Esophagus squamous epithelium (tissue), 5 donors: ENCODE data around the gene RGS9BP. TPM values are rescaled to one million over a fixed set of nuclear protein-coding genes. Genes with fewer than 3 reads are reported as not detected.

ENCODE experiments used
- DNase-seq: peaks from one replicate; lab custom pipeline; 2025; lab: John Stamatoyannopoulos, UW
- H3K27ac ChIP-seq, 4 donors: fragments of 200-600 bp; sonication (generic); one replicate each; pipeline ENCODE4 v1.5.1; 2016 to 2019; ENCODE audit warnings: mild to moderate bottlenecking in 1 of 4
- H3K27me3 ChIP-seq, 4 donors: fragments of 200-600 bp; sonication (generic); 1 replicate in 3 of 4; 2 replicates in 1 of 4; pipeline versions ENCODE4 v1.5.1 to v1.6.0; 2017 to 2021; ENCODE audit warnings: antibody characterized with exemption in 1 of 4
- H3K36me3 ChIP-seq, 3 donors: fragments of 200-600 bp; sonication (generic); one replicate each; pipeline ENCODE4 v1.5.1; 2016 to 2019
- H3K4me1 ChIP-seq, 3 donors: fragments of 200-600 bp; sonication (generic); one replicate each; pipeline ENCODE4 v1.5.1; 2017 to 2019
- H3K4me3 ChIP-seq, 4 donors: fragments of 200-600 bp; sonication (generic); 1 replicate in 3 of 4; 2 replicates in 1 of 4; pipeline ENCODE4 v1.5.1; 2016 to 2019; ENCODE audit warnings: mild to moderate bottlenecking in 2 of 4, moderate library complexity in 1 of 4
- H3K9me3 ChIP-seq, 3 donors: fragments of 200-600 bp; sonication (generic); one replicate each; pipeline ENCODE4 v1.5.1; 2016 to 2019
- POLR2A ChIP-seq, 4 donors: fragments of 450-650 bp; IDR thresholded peaks; one replicate each; pipeline ENCODE4 v1.6.1; 2017; ENCODE audit warnings: antibody characterized with exemption in 4 of 4, mild to moderate bottlenecking in 4 of 4, moderate library complexity in 3 of 4
- WGBS, 2 donors: methylation state at CpG; one replicate each; pipeline ENCODE4 v1.1.5; 2018; 5-methylcytosine and 5-hydroxymethylcytosine counted together
- intact Hi-C: fragments of 100-400 bp; cut with DNase I; formaldehyde crosslinking; loops from one replicate; pipeline ENCODE4 v1.15.0; 2022
- small RNA-seq, 4 donors: library from RNA; depleted of rRNA; stranded (forward); fragments of <200 nt; gene quantifications; one replicate each; pipeline ENCODE3, GENCODE V24; 2016
- total RNA-seq, 4 donors: library from RNA; depleted of rRNA; stranded (reverse); fragments of >200 nt; gene quantifications; one replicate each; pipeline ENCODE4 v1.1.0, GENCODE V29; 2016
- TF ChIP-seq, protein P1 (sequence below), 6 experiments: fragments of 450-650 bp in 4 of 6; fragments of 200-600 bp in 2 of 6; sonication (generic) in 2 of 6; IDR thresholded peaks; one replicate each; pipeline ENCODE4 v1.5.1; 2016 to 2019; ENCODE audit warnings: antibody characterized with exemption in 6 of 6, mild to moderate bottlenecking in 4 of 6, moderate library complexity in 4 of 6
- donor health status: DM: yes; HTN: yes; CAD: no.

RGS9BP gene
- total RNA-seq, 4 donors from 2014 or later = 0.09 to 2.0 (median 0.23) TPM

GRCh38 chr19:32719611-32720059 is 44.0 kb downstream of the RGS9BP start, which contains the start of gene TDRD12:
TDRD12 (plus strand) TSS chr19:32719767; CDS start chr19:32720073, 306 bp downstream.
- no peaks in the 10 kb centered on the region for H3K9me3 ChIP-seq
- no peak for TF ChIP-seq POLR2A (IDR thresholded peaks at IDR 0.05)
- TF ChIP-seq, protein P1, sequence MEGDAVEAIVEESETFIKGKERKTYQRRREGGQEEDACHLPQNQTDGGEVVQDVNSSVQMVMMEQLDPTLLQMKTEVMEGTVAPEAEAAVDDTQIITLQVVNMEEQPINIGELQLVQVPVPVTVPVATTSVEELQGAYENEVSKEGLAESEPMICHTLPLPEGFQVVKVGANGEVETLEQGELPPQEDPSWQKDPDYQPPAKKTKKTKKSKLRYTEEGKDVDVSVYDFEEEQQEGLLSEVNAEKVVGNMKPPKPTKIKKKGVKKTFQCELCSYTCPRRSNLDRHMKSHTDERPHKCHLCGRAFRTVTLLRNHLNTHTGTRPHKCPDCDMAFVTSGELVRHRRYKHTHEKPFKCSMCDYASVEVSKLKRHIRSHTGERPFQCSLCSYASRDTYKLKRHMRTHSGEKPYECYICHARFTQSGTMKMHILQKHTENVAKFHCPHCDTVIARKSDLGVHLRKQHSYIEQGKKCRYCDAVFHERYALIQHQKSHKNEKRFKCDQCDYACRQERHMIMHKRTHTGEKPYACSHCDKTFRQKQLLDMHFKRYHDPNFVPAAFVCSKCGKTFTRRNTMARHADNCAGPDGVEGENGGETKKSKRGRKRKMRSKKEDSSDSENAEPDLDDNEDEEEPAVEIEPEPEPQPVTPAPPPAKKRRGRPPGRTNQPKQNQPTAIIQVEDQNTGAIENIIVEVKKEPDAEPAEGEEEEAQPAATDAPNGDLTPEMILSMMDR (IDR thresholded peaks at IDR 0.05) = no peak
- WGBS, 2 donors = 77% methylated on average over 22 of the region's 44 CpGs; no CpG with 5 or more reads in 1 of the 2 donors
- peak within 1 kb of the TSS in 1 of 4 donors; percentile 27 for H3K27ac ChIP-seq
- H3K27me3 ChIP-seq = no peaks in the 10 kb centered on the region
- H3K36me3 ChIP-seq = peaks cover 0 to 24% (median 0%) of the 10 kb centered on the region in 3 donors
- no peak within 1 kb of the TSS for H3K4me3 ChIP-seq
- DNase-seq = no peak
- intact Hi-C loops = no loop called here
- peaks cover 0 to 17% (median 0%) of the 10 kb centered on the region in 3 donors for H3K4me1 ChIP-seq

GRCh38 chr19:32720216-32720935 is 44.7 kb downstream of the RGS9BP start:
- Histone ChIP-seq H3K36me3 (peaks cover 0 to 16% (median 0%) of the 10 kb centered on the region in 3 donors), H3K9me3 (no peaks in the 10 kb centered on the region), H3K4me3 (no peak overlapping the region), H3K27ac (no peak overlapping the region), H3K27me3 (no peaks in the 10 kb centered on the region), H3K4me1 (peaks cover 0 to 17% (median 0%) of the 10 kb centered on the region in 3 donors)
- no peak for DNase-seq
- intact Hi-C loops = no loop called here
- no CpG with 5 or more reads among the region's 22 CpGs for WGBS, 2 donors
- TF ChIP-seq, protein P1 (IDR thresholded peaks at IDR 0.05) = no peak

GRCh38 chr19:32720936-32721250 is 45.2 kb downstream of the RGS9BP start:
- Histone ChIP-seq H3K27me3 (no peaks in the 10 kb centered on the region), H3K27ac (no peak overlapping the region), H3K4me3 (no peak overlapping the region), H3K36me3 (peaks cover 0 to 14% (median 0%) of the 10 kb centered on the region in 3 donors), H3K4me1 (peaks cover 0 to 17% (median 0%) of the 10 kb centered on the region in 3 donors), H3K9me3 (no peaks in the 10 kb centered on the region)
- intact Hi-C loops = no loop called here
- 95 to 100% methylated on average over 1 to 10 of the region's 22 CpGs for WGBS, 2 donors
- no peak for DNase-seq
- TF ChIP-seq, protein P1 (IDR thresholded peaks at IDR 0.05) = no peak
- no peak for TF ChIP-seq POLR2A (IDR thresholded peaks at IDR 0.05)

Small RNA genes lying within 50 kb of the gene (small RNA-seq; reads per million reads assigned to genes)
- 0 reads per million in 4 donors for gene RN7SL789P

Other genes with a start within 250 kb of the RGS9BP start
- gene PDCD5, start 94.7 kb upstream of the RGS9BP start, total RNA-seq = 100 to 1,000 TPM in 3 of 4 donors, 10 to 100 TPM in 1; 97.3 to 127 (median 110) TPM
- gene ANKRD27, start 668 bp upstream of the RGS9BP start, total RNA-seq = 10 to 100 TPM; 19.5 to 29.2 (median 21.5) TPM
- gene NUDT19, start 16.0 kb downstream of the RGS9BP start, total RNA-seq = 10 to 100 TPM; 13.3 to 20.8 (median 14.1) TPM
- gene TDRD12, start 43.9 kb downstream of the RGS9BP start, total RNA-seq = 1 to 10 TPM in 1 of 4 donors, under 1 TPM in 2, not detected in 1; 0.18 to 1.7 (median 0.42) TPM
- under 1 TPM in 1 of 4 donors, not detected in 3; 0.19 TPM for gene SLC7A9, start 193.9 kb downstream of the RGS9BP start, total RNA-seq